ENCODE measurements around the gene PPP1R14C. TPM values are rescaled to one million over a fixed set of nuclear protein-coding genes. Genes with fewer than 3 reads are reported as not detected.

Gene PPP1R14C
- total RNA-seq, 3 donors from 2014 or later = 3.3 to 5.6 TPM; not detected in 1

DNA sequence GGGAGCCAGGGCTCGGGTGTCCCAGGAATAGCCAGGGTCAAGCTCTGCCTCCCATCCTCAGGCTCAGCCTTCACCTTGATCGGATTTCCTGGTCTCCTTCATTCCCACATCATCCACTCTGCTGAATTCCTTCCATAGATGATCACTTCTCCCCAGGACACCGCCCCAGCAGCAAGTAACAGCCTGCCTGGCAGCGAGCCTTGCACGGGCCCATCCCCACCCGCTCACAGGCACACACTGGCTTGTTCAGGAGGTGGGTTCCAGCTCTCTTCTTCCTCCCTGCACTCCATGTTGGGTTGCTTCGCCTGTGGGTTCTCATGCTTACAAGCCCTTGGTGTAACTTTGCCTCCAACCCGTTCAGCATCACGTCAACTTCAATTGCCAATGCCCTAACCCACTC is 113.0 kb downstream of the PPP1R14C start:
- intact Hi-C loops (cut with DNase I; ENCODE audit: low total_unique reads) = no loop called here
- H3K27me3 ChIP-seq = no peaks in the 10 kb centered on the region
- H3K27ac ChIP-seq = no peak overlapping the region
- TF ChIP-seq, protein P1, sequence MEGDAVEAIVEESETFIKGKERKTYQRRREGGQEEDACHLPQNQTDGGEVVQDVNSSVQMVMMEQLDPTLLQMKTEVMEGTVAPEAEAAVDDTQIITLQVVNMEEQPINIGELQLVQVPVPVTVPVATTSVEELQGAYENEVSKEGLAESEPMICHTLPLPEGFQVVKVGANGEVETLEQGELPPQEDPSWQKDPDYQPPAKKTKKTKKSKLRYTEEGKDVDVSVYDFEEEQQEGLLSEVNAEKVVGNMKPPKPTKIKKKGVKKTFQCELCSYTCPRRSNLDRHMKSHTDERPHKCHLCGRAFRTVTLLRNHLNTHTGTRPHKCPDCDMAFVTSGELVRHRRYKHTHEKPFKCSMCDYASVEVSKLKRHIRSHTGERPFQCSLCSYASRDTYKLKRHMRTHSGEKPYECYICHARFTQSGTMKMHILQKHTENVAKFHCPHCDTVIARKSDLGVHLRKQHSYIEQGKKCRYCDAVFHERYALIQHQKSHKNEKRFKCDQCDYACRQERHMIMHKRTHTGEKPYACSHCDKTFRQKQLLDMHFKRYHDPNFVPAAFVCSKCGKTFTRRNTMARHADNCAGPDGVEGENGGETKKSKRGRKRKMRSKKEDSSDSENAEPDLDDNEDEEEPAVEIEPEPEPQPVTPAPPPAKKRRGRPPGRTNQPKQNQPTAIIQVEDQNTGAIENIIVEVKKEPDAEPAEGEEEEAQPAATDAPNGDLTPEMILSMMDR (IDR thresholded peaks at IDR 0.05) = no peak
- TF ChIP-seq POLR2AphosphoS5 (IDR thresholded peaks at IDR 0.05) (no peak), POLR2A (IDR thresholded peaks at IDR 0.05) (no peak)
- DNase-seq (ENCODE audit: low spot score in 2 of 2) = no peak
- no peak overlapping the region for H3K4me3 ChIP-seq
- no peaks in the 10 kb centered on the region for H3K36me3 ChIP-seq
- H3K9me3 ChIP-seq = no peaks in the 10 kb centered on the region
- H3K4me1 ChIP-seq = no peaks in the 10 kb centered on the region

DNA sequence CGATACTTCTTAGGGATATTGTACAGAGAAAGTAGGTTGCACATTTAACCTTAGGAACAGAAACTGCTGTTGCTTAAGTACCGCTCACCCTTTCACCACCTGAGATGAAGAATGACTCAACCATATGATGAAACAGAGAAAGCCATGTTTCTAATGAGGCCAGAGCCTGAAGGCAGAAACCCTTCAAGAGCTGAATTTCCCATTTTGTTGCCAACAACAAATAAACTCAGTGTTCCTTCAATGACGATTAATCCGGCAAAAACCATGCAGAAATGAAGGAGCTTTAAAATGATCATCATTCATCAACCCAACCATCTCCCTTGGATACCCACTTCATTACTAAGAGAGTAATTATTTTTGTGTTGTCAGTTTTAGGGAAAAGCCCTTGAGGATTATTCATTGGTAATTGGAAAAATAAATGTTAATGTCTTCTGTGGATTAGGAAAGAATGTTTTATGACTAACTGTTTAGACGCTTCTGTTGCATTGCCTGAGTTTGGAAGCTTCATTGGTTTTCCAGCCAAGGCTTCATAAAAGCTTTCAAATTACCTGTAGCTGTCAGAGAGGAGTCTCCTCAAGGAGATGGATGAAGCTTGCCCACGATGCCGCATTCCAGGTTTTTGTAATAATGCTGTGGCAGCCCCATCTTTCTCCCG is 113.9 kb downstream of the PPP1R14C start:
- no peak for DNase-seq (ENCODE audit: low spot score in 2 of 2)
- Histone ChIP-seq H3K9me3 (no peaks in the 10 kb centered on the region), H3K36me3 (no peaks in the 10 kb centered on the region), H3K4me3 (no peak overlapping the region), H3K27me3 (no peaks in the 10 kb centered on the region), H3K27ac (peak overlapping the region in 1 of 2 donors; percentile 27), H3K4me1 (no peaks in the 10 kb centered on the region)
- TF ChIP-seq, protein P1 (IDR thresholded peaks at IDR 0.05) = no peak
- no peak for TF ChIP-seq POLR2A (IDR thresholded peaks at IDR 0.05)
- TF ChIP-seq POLR2AphosphoS5 (IDR thresholded peaks at IDR 0.05) = no peak
- intact Hi-C loops (cut with DNase I; ENCODE audit: low total_unique reads) = no loop called here

DNA sequence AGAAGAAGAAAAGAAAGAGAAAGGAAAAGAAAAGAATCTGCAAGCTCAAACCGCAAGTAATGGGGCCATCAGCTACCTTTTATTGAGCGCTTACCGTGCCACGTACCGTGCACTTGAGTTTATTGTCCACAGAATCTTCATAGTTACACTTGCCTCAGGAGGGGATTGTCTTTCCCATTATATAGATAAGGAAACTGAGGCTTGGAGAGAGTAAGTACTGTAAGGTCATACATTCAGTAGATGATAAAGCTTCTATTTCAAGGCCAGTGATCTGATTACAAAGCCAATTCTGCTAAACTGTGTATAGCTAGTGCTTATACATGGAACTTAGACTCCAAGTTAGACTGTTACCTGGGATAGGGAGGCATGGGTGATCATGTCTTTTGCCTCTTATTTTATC is 115.5 kb downstream of the PPP1R14C start:
- intact Hi-C loops (cut with DNase I; ENCODE audit: low total_unique reads) = no loop called here
- no peak for DNase-seq (ENCODE audit: low spot score in 2 of 2)
- Histone ChIP-seq H3K4me1 (no peaks in the 10 kb centered on the region), H3K27ac (no peak overlapping the region), H3K27me3 (no peaks in the 10 kb centered on the region), H3K36me3 (no peaks in the 10 kb centered on the region), H3K4me3 (no peak overlapping the region), H3K9me3 (no peaks in the 10 kb centered on the region)
- TF ChIP-seq POLR2AphosphoS5 (IDR thresholded peaks at IDR 0.05) (no peak), POLR2A (IDR thresholded peaks at IDR 0.05) (no peak)
- TF ChIP-seq, protein P1 (IDR thresholded peaks at IDR 0.05) = no peak

DNA sequence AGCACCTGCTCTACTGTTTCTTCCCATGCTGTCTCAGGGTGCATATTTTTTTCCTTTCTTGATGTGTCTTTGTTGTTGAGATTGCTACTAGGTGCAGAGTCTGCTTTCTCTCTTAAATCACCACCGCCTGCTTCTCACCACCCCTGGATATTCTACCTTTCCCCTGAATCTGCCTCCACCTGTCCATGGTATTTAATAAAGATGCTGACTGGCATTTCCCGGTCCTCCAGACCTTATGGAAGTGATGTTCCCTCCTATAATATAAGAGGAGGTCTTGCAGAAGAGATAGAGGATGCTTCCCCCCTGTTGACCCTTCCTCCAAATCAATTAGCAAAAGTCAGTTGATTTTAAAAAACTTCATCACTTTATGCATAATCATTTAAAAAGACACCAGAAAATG is 118.1 kb downstream of the PPP1R14C start:
- no peak overlapping the region for H3K4me3 ChIP-seq
- no peaks in the 10 kb centered on the region for H3K27me3 ChIP-seq
- TF ChIP-seq POLR2AphosphoS5 (IDR thresholded peaks at IDR 0.05) (no peak), POLR2A (IDR thresholded peaks at IDR 0.05) (no peak)
- TF ChIP-seq, protein P1 (IDR thresholded peaks at IDR 0.05) = no peak
- no peaks in the 10 kb centered on the region for H3K4me1 ChIP-seq
- no peak overlapping the region for H3K27ac ChIP-seq
- no peak for DNase-seq (ENCODE audit: low spot score in 2 of 2)
- H3K36me3 ChIP-seq = no peaks in the 10 kb centered on the region
- intact Hi-C loops (cut with DNase I; ENCODE audit: low total_unique reads) = no loop called here
- no peaks in the 10 kb centered on the region for H3K9me3 ChIP-seq

DNA sequence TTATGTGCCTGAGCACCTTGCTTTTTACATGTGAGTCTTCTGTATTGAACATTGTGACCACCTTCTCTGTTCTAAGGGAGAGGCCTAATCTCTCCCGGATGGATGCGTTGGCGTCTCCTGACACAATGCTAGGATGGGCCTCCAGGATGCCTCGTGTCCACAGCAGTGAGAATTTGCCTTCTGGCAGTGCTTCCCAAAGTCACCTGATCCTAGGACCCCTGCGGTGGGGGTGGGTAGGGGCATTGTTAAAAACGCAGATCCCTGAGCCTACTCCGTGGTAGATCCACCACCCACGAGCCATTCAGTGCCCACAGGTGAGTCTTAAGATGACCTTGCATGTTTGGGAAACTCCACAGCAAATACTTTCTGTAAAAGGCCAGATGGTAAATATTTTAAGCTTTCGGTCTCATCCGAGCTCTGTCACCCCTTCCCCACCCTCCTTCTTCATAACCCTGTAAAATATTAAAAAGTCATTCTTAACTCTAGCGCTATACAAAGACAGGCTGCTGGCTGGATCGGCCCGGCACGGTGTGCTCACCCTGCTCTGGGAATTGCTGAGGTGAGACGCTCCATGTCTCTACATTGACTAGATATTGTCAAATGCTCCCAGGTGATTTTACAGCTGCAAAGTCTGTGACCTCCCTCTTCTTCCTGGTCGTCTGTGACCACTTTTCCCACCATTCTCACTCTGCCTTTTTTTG is 119.3 kb downstream of the PPP1R14C start:
- TF ChIP-seq POLR2A (IDR thresholded peaks at IDR 0.05) (no peak), POLR2AphosphoS5 (IDR thresholded peaks at IDR 0.05) (no peak)
- TF ChIP-seq, protein P1 (IDR thresholded peaks at IDR 0.05) = no peak
- no peaks in the 10 kb centered on the region for H3K36me3 ChIP-seq
- no peaks in the 10 kb centered on the region for H3K27me3 ChIP-seq
- no peaks in the 10 kb centered on the region for H3K9me3 ChIP-seq
- no peak overlapping the region for H3K27ac ChIP-seq
- no peak overlapping the region for H3K4me3 ChIP-seq
- DNase-seq (ENCODE audit: low spot score in 2 of 2) = no peak
- intact Hi-C loops (cut with DNase I; ENCODE audit: low total_unique reads) = no loop called here
- no peaks in the 10 kb centered on the region for H3K4me1 ChIP-seq

All from breast epithelium (tissue), 4 donors.